Measurements from ENCODE around the gene TCN2.
"Not testable (repeated sequence)": the region's sequence is repeated elsewhere in the genome, so short reads cannot be mapped to it uniquely, and the experiment has no call there.

TCN2 gene

GRCh38 chr22:30575859-30576258 is 31.1 kb upstream of the TCN2 start:
- in situ Hi-C loops (cut with HindIII; ENCODE audit: low sequenced_read_pairs), result no loop called here

GRCh38 chr22:30578481-30578880 is 28.5 kb upstream of the TCN2 start:
- in situ Hi-C loops (cut with HindIII; ENCODE audit: low sequenced_read_pairs), result no loop called here

GRCh38 chr22:30580896-30581295 is 26.1 kb upstream of the TCN2 start:
- in situ Hi-C loops (cut with HindIII; ENCODE audit: low sequenced_read_pairs), result no loop called here

GRCh38 chr22:30582051-30582450 is 24.9 kb upstream of the TCN2 start:
- in situ Hi-C loops (cut with HindIII; ENCODE audit: low sequenced_read_pairs), result no loop called here

- in situ Hi-C loops (cut with HindIII; ENCODE audit: low sequenced_read_pairs), result no loop called here
These were observed 24.0 kb upstream of the TCN2 start for GRCh38 chr22:30582788-30583545.

- in situ Hi-C loops (cut with HindIII; ENCODE audit: low sequenced_read_pairs), result no loop called here
These were observed 22.5 kb upstream of the TCN2 start for GRCh38 chr22:30584441-30584840.

GRCh38 chr22:30586414-30586813 is 20.6 kb upstream of the TCN2 start:
- in situ Hi-C loops (cut with HindIII; ENCODE audit: low sequenced_read_pairs), result no loop called here

GRCh38 chr22:30591191-30591587 is 15.8 kb upstream of the TCN2 start:
- in situ Hi-C loops (cut with HindIII; ENCODE audit: low sequenced_read_pairs), result no loop called here

GRCh38 chr22:30591588-30592359 is 15.2 kb upstream of the TCN2 start, which contains the start of gene PES1:
Gene PES1, minus strand, starts transcription at chr22:30591910. Its CDS starts 77 bp downstream, at chr22:30591833.
- in situ Hi-C loops (cut with HindIII; ENCODE audit: low sequenced_read_pairs), result no loop called here

GRCh38 chr22:30592360-30592713 is 14.6 kb upstream of the TCN2 start:
- in situ Hi-C loops (cut with HindIII; ENCODE audit: low sequenced_read_pairs), result not testable (repeated sequence)

GRCh38 chr22:30596199-30596598 is 10.8 kb upstream of the TCN2 start:
- in situ Hi-C loops (cut with HindIII; ENCODE audit: low sequenced_read_pairs), result no loop called here

- in situ Hi-C loops (cut with HindIII; ENCODE audit: low sequenced_read_pairs), result no loop called here
These were observed 10.1 kb upstream of the TCN2 start for GRCh38 chr22:30596886-30597285.

- in situ Hi-C loops (cut with HindIII; ENCODE audit: low sequenced_read_pairs), result no loop called here
These were observed 8.0 kb upstream of the TCN2 start for GRCh38 chr22:30598986-30599385.

- in situ Hi-C loops (cut with HindIII; ENCODE audit: low sequenced_read_pairs), result no loop called here
These were observed 6.1 kb upstream of the TCN2 start for GRCh38 chr22:30600921-30601320.

- in situ Hi-C loops (cut with HindIII; ENCODE audit: low sequenced_read_pairs), result no loop called here
These were observed 5.5 kb upstream of the TCN2 start for GRCh38 chr22:30601464-30601863.

GRCh38 chr22:30602049-30602448 is 4.9 kb upstream of the TCN2 start:
- in situ Hi-C loops (cut with HindIII; ENCODE audit: low sequenced_read_pairs), result no loop called here

GRCh38 chr22:30603801-30604200 is 3.2 kb upstream of the TCN2 start:
- in situ Hi-C loops (cut with HindIII; ENCODE audit: low sequenced_read_pairs), result no loop called here

GRCh38 chr22:30604723-30605122 is 2.3 kb upstream of the TCN2 start:
- in situ Hi-C loops (cut with HindIII; ENCODE audit: low sequenced_read_pairs), result no loop called here

- in situ Hi-C loops (cut with HindIII; ENCODE audit: low sequenced_read_pairs), result no loop called here
These were observed 1.4 kb upstream of the TCN2 start for GRCh38 chr22:30605449-30606110.

GRCh38 chr22:30607300-30607930 is 441 bp downstream of the TCN2 start:
- in situ Hi-C loops (cut with HindIII; ENCODE audit: low sequenced_read_pairs), result no loop called here

- in situ Hi-C loops (cut with HindIII; ENCODE audit: low sequenced_read_pairs), result no loop called here
These were observed 965 bp downstream of the TCN2 start for GRCh38 chr22:30607939-30608338.
